Measurements from ENCODE around the gene PIEZO1. TPM values are rescaled to one million over a fixed set of nuclear protein-coding genes. Genes with fewer than 3 reads are reported as not detected.
"Not testable (repeated sequence)": the region's sequence is repeated elsewhere in the genome, so short reads cannot be mapped to it uniquely, and the experiment has no call there.

PIEZO1 gene
- total RNA-seq, 1 donor = 197 TPM

DNA sequence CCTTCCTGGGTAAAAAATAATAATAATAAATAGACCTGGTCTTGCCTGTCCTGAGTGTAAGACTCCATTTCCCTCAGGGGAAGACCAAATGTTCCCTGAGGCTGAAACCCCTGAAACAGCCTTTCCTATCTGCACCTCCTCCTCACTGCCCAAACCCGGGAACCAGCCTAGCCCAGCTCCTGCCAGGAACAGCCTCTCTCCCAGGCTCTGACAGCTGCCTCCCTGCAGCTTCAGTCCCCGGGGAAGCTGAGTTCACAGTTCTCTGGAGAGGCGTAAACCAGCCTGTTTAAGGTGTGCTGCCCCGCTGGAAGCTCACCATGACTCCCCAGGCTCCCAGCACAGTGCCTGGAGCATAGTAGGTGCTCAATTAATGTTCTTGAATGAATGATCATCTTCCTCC lies 11.3 kb upstream of the PIEZO1 start:
- TF ChIP-seq, protein P1, sequence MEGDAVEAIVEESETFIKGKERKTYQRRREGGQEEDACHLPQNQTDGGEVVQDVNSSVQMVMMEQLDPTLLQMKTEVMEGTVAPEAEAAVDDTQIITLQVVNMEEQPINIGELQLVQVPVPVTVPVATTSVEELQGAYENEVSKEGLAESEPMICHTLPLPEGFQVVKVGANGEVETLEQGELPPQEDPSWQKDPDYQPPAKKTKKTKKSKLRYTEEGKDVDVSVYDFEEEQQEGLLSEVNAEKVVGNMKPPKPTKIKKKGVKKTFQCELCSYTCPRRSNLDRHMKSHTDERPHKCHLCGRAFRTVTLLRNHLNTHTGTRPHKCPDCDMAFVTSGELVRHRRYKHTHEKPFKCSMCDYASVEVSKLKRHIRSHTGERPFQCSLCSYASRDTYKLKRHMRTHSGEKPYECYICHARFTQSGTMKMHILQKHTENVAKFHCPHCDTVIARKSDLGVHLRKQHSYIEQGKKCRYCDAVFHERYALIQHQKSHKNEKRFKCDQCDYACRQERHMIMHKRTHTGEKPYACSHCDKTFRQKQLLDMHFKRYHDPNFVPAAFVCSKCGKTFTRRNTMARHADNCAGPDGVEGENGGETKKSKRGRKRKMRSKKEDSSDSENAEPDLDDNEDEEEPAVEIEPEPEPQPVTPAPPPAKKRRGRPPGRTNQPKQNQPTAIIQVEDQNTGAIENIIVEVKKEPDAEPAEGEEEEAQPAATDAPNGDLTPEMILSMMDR (IDR thresholded peaks at IDR 0.05; ENCODE audit: insufficient read depth, low read depth, low read length) = no peak
- no peak overlapping the region for H3K4me3 ChIP-seq (ENCODE audit: low read depth, low read length)
- DNase-seq (ENCODE audit: low read depth) = no peak

DNA sequence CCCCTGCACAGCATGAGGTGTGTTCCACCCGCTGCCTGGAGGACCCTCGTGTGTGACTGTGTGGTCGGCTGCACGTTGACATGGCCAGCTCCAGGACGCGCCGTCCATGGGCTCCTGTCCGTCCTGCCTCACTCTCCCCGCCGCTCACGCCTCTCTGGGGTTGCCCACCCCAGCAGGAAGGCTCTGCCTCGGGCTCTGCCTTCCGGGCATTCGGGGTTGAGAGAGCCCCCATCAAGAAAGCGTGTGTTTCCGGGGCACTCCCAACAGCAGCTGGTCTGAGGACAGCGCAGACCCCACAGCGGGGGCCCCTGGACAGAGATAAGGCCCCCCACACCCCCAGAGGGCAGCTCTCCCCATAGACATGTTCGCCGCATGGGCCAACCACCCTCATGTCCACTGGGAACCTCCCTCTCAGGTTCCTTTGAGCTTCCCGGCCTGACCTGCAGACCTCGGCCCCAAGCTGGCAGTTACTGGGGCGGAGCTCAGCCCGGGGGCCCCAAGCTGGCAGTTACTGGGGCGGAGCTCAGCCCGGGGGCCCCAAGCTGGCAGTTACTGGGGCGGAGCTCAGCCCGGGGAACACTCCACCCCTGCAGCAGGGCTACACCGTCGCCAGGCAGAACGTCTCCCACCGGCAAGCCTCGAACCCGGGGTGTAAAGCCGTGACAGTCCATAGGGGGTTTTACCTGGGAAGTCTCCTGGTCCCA lies 8.4 kb upstream of the PIEZO1 start:
- no peak overlapping the region for H3K4me3 ChIP-seq (ENCODE audit: low read depth, low read length)
- no peak for DNase-seq (ENCODE audit: low read depth)
- TF ChIP-seq, protein P1 (IDR thresholded peaks at IDR 0.05; ENCODE audit: insufficient read depth, low read depth, low read length) = no peak

DNA sequence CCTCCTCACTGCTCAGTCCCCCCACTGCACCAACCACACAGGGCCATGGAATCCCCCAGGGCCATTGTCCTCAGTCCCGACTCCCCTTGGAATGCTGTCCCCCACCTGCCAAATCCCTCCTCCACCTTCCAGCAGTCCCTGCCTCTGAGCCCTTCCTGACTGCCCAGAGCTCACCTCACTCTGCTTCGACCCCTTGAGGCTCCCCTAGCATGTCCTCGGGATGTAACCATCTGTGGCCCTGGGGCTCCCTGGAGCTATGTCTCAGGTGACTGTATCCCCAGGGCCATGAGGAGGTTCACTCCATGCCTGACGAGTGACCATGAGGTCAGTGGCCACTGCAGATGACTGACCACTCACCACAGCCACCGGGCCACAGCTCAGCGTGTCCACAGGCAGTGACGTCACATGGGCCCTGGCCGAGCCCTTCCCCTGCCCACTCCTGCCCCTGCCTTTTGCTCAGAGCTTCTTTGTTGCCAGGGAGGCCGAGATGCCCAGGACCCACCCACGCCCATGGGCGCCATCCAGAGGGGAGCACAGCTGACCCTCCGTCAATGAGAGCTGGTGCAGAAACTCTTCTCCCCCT lies 7.7 kb upstream of the PIEZO1 start:
- DNase-seq (ENCODE audit: low read depth) = no peak
- H3K4me3 ChIP-seq (ENCODE audit: low read depth, low read length) = no peak overlapping the region
- TF ChIP-seq, protein P1 (IDR thresholded peaks at IDR 0.05; ENCODE audit: insufficient read depth, low read depth, low read length) = no peak

DNA sequence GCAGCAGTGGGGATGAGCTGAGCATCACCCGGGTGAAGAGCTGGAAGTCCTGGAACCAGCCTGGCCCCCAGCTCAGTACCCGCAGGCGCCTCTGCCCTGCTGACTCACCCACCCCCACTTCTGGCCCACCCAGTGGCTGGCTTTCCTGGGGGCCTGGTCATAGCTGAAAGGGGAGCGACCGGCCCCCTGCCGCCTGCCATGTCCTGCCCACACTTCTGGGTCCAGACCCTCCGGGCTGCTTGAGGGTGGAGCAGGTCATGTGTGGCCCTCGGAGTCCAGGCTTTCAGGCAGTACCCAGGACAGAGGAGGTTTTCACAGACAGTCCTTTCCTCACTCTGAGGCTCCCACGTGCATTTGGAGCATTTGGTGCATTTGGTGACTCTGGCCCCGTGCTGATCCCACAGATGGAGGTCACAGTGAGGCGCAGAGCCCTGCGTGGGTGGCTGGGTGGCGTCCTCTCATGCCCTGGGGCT lies 7.1 kb upstream of the PIEZO1 start:
- DNase-seq (ENCODE audit: low read depth) = no peak
- no peak overlapping the region for H3K4me3 ChIP-seq (ENCODE audit: low read depth, low read length)

DNA sequence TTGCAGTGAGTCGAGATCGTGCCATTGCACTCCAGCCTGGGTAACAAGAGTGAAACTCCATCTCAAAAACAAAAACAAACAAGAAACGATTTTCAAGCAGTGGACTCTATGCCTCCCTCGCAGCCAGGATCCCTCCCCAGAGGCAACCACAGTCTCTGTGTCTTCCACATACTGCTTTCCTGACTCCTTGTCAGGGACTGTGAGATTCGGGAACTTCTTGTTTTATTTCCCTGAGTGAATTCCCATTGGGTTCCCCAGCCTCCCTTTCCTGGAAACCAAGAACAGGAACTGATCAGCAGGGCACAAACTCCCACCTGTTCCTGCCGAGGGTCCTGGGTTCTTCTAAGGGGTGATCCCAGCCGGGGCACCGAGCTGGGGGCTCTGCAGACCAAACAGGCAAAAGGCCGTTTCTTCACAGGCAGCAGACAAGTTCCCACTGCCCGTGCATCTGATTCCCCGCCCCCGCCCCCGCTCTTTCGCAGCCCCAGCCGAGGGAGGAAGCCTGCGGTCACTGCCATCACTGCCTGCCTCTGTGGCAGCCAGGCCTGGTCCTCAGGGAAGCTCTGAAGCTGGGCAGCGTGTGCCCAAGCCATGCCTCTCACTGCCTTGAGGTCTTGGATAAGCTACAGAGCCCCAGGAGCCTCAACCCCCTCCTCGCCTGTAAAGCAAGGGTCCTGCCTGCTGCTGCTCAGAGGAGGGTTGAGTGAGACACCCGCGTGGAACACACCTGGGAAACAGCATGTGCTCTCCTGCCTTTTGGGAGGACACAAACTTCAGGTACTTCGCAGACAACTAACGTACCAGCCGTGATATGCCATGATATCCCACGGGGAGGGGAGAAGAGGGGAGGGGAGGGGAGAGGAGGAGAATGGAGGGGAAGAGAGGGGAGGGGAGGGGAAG lies 5.5 kb upstream of the PIEZO1 start:
- no peak for DNase-seq (ENCODE audit: low read depth)
- H3K4me3 ChIP-seq (ENCODE audit: low read depth, low read length) = no peak overlapping the region
- TF ChIP-seq, protein P1 (IDR thresholded peaks at IDR 0.05; ENCODE audit: insufficient read depth, low read depth, low read length) = no peak

More for the DNA sequence above, 7.1 kb upstream of the PIEZO1 start:
- TF ChIP-seq, protein P1 (IDR thresholded peaks at IDR 0.05; ENCODE audit: insufficient read depth, low read depth, low read length) = no peak

GRCh38 chr16:88789594-88789993 lies 4.6 kb upstream of the PIEZO1 start:
- H3K4me3 ChIP-seq (ENCODE audit: low read depth, low read length) = no peak overlapping the region
- TF ChIP-seq, protein P1 (IDR thresholded peaks at IDR 0.05; ENCODE audit: insufficient read depth, low read depth, low read length) = no peak
- no peak for DNase-seq (ENCODE audit: low read depth)

GRCh38 chr16:88788749-88789148 lies 3.7 kb upstream of the PIEZO1 start:
- H3K4me3 ChIP-seq (ENCODE audit: low read depth, low read length); DNase-seq (ENCODE audit: low read depth): not testable (repeated sequence)

Measured in fibroblast of villous mesenchyme (primary cell).